Aorta (tissue), 5 donors: ENCODE data around the gene UNC45A. TPM values are rescaled to one million over a fixed set of nuclear protein-coding genes. Genes with fewer than 3 reads are reported as not detected.

Experiments
- ATAC-seq: fragments of 200-7000 bp; cut with Tn5 transposase; one replicate; pipeline ENCODE4 v1.9.1; 2022; ENCODE audit warnings: moderate library complexity; ENCODE audit not compliant: low FRiP score
- DNase-seq, 2 donors: peaks; one replicate each; pipeline ENCODE4 v3.0.0-alpha.2; 2020
- H3K27ac ChIP-seq, 2 donors: one replicate each; pipeline ENCODE4 v1.5.1; 2013; ENCODE audit warnings: low read length in 2 of 2, mild to moderate bottlenecking in 2 of 2, moderate library complexity in 2 of 2, control low read depth in 1 of 2, inconsistent platforms in 1 of 2, low read depth in 1 of 2
- H3K27me3 ChIP-seq, 2 donors: one replicate each; pipeline ENCODE4 v1.6.1; 2013; ENCODE audit warnings: control low read depth in 1 of 2, low read length in 1 of 2, mild to moderate bottlenecking in 1 of 2, moderate library complexity in 1 of 2; ENCODE audit not compliant: insufficient read depth in 2 of 2, control insufficient read depth in 1 of 2
- H3K36me3 ChIP-seq, 2 donors: one replicate each; pipeline ENCODE4 v1.6.1; 2013; ENCODE audit warnings: control low read depth in 1 of 2, low read length in 1 of 2, mild to moderate bottlenecking in 1 of 2; ENCODE audit not compliant: insufficient read depth in 2 of 2, control insufficient read depth in 1 of 2
- H3K4me1 ChIP-seq, 2 donors: one replicate each; pipeline ENCODE4 v1.6.1; 2013; ENCODE audit warnings: low read length in 2 of 2, control low read depth in 1 of 2, mild to moderate bottlenecking in 1 of 2, moderate library complexity in 1 of 2; ENCODE audit not compliant: insufficient read depth in 2 of 2, control insufficient read depth in 1 of 2
- H3K4me3 ChIP-seq, 2 donors: one replicate each; pipeline ENCODE4 v1.5.1; 2013; ENCODE audit warnings: low read length in 2 of 2, control low read depth in 1 of 2, mild to moderate bottlenecking in 1 of 2
- H3K9me3 ChIP-seq: one replicate; pipeline ENCODE4 v1.6.1; 2013; ENCODE audit warnings: mild to moderate bottlenecking, low read length; ENCODE audit not compliant: control insufficient read depth
- WGBS, 2 donors: extraction: QIAGEN DNeasy Blood & Tissue Kit; methylation state at CpG; one replicate each; pipeline ENCODE4 v1.1.7; 2013; 5-methylcytosine and 5-hydroxymethylcytosine counted together
- intact Hi-C, 2 donors: fragments of 100-400 bp; cut with DNase I; formaldehyde crosslinking; loops; one replicate each; pipeline versions ENCODE4 v1.14.2 to v1.15.0; 2022
- long read RNA-seq, 2 donors: library from polyadenylated mRNA; unstranded; transcript quantifications; one replicate each; pipeline ENCODE4 v2.0.0, GENCODE V29; 2020 to 2021
- polyA plus RNA-seq, 2 donors: library from polyadenylated mRNA; stranded (reverse); fragments of 200-250 nt; gene quantifications; one replicate each; pipeline ENCODE4 v1.2.3, GENCODE V29; 2013
- total RNA-seq, 2 donors: library from RNA; stranded (reverse); fragmentation: NEBNext Ultra II Directional; extraction: Animal tissue kit (Norgen Biotek cat#: 25700); gene quantifications; one replicate each; pipeline ENCODE4 v1.2.1, GENCODE V29; 2021
- donor health status: healthy with polysubstance abuse.
- donor health status: Bipolar disorder and iron deficiency.
- donor health status: DM: no; HTN: no; CAD: no.
- donor health status: DM: no; HTN: no; CAD: no.
- donor health status: DM: yes; HTN: yes; CAD: no.

Gene UNC45A, protein sequence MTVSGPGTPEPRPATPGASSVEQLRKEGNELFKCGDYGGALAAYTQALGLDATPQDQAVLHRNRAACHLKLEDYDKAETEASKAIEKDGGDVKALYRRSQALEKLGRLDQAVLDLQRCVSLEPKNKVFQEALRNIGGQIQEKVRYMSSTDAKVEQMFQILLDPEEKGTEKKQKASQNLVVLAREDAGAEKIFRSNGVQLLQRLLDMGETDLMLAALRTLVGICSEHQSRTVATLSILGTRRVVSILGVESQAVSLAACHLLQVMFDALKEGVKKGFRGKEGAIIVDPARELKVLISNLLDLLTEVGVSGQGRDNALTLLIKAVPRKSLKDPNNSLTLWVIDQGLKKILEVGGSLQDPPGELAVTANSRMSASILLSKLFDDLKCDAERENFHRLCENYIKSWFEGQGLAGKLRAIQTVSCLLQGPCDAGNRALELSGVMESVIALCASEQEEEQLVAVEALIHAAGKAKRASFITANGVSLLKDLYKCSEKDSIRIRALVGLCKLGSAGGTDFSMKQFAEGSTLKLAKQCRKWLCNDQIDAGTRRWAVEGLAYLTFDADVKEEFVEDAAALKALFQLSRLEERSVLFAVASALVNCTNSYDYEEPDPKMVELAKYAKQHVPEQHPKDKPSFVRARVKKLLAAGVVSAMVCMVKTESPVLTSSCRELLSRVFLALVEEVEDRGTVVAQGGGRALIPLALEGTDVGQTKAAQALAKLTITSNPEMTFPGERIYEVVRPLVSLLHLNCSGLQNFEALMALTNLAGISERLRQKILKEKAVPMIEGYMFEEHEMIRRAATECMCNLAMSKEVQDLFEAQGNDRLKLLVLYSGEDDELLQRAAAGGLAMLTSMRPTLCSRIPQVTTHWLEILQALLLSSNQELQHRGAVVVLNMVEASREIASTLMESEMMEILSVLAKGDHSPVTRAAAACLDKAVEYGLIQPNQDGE
- total RNA-seq (10 to 100 TPM; 65.5 to 90.1 TPM), polyA plus RNA-seq (10 to 100 TPM; 34.6 to 96.7 TPM)
- long read RNA-seq, donor 1, transcript UNC45A-202 (20 exons, 3,252 nt) = major isoform, 38 of 181 reads
- long read RNA-seq, donor 1, partial matches to known transcripts = 124 of 181 reads
- long read RNA-seq, donor 1, other reads (novel, unspliced or antisense) = 19 of 181 reads
- long read RNA-seq, donor 2, transcript UNC45A-202 (20 exons, 3,252 nt) = major isoform, 12 of 43 reads
- long read RNA-seq, donor 2, partial matches to known transcripts = 26 of 43 reads
- long read RNA-seq, donor 2, other reads (novel, unspliced or antisense) = 5 of 43 reads

DNA sequence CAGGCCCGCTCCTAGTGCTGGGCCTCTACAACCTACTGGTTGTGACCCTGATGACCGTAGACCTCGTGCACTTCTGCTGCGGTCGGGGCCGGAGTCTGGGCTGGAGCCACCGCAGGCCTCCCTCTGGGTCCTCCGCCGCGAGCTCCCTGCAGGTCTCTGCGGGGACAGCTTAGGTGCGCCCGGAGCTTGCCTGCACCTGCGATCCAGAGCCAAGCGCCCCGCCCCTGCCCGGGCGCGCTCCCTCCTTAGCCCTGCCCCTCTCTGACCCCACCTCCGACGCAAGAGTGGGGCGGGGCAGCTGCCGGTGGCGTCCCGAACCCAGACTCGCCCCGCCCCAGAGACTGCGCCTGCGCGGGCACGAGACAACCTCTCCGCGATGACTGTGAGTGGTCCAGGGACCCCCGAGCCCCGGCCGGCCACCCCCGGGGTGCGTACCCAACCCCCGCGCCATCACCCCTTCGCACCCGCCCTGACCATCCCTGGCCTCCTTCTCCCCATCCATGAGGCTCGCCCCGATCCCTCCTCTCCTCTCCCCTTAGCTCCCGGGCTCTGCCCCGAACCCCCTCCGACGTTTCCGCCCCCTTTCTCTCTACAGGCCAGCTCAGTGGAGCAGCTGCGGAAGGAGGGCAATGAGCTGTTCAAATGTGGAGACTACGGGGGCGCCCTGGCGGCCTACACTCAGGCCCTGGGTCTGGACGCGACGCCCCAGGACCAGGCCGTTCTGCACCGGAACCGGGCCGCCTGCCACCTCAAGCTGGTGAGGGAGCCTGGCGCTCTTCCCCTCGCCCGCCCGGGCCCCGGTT, at the start of gene UNC45A:
Gene UNC45A, plus strand, starts transcription at position 337 of the 803 bp plus-strand sequence. Its CDS starts 40 bp downstream, at position 377.
- intact Hi-C loops = loop anchor here in 1 of 2 donors (1.0 kb wide), 1 partner anchor 19 kb away; the partner anchor contains the start of gene RCCD1

DNA sequence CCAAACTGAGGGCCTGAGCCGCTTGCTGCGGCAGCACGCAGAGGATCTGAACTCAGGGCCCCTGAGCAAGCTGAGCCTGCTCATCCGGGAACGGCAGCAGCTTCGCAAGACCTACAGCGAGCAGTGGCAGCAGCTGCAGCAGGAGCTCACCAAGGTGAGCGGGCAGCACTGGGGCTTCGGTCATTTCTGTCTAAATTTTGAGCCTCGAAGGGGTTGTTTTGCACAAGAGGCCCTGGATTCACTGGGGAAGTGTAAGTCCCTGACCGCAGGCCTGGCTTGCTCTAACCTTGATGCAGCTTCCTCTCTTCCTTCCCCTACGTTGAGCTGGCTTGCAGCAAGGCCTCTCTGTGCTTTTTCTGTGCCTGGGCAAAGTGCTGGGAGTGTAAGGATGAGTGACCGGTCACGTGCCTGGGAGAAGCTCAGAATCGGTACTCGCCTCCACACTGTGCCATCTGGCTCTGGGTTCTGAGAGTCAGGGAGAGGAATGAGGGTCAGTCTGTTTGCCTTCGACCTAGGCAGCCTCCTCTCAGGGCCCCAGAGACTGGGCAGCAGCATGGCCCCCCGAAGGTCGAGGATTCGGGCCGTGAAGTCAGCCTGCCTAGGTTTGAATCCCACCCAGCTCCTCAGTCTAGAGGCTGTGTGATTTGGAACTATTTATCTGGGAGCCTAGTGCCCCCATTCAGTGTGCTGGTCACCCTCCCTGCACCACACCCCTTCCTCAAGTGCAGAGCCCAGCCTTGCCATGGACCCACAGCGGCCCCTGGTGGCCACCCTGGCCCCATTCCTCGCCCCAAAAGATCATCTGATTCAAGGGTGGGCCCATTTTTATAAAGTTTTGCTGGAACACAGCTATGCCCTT, 49.4 kb upstream of the UNC45A start:
- H3K27me3 ChIP-seq = no peaks in the 10 kb centered on the region
- ATAC-seq = peak; percentile 84
- H3K4me3 ChIP-seq = no peak overlapping the region
- DNase-seq = peak; percentile 89 to 93
- WGBS, 2 donors = 49 to 52% methylated on average over 23 of the region's 23 CpGs
- H3K36me3 ChIP-seq = peaks cover 0 to 1% of the 10 kb centered on the region in 2 donors
- no peaks in the 10 kb centered on the region for H3K9me3 ChIP-seq
- peak overlapping the region in 1 of 2 donors; percentile 6 for H3K27ac ChIP-seq
- intact Hi-C loops = loop anchor here (2.0 to 10.0 kb wide), 4 partner anchors 171 to 571 kb away; partner anchors contain the start of gene BLM (in 1 of the 2)
- no peaks in the 10 kb centered on the region for H3K4me1 ChIP-seq

More for the DNA sequence above, at the start of gene UNC45A:
- DNase-seq = peak; percentile 96 to 98
- no peaks in the 10 kb centered on the region for H3K9me3 ChIP-seq
- WGBS, 2 donors = 0 to 1% methylated on average over 59 to 65 of the region's 65 CpGs
- H3K36me3 ChIP-seq = peaks cover 0 to 2% of the 10 kb centered on the region in 2 donors
- peak within 1 kb of the TSS; percentile 76 to 91 for H3K4me3 ChIP-seq
- H3K27ac ChIP-seq = peak within 1 kb of the TSS in 1 of 2 donors; percentile 55
- peak; percentile 92 for ATAC-seq
- H3K27me3 ChIP-seq = no peaks in the 10 kb centered on the region
- peaks cover 0 to 6% of the 10 kb centered on the region in 2 donors for H3K4me1 ChIP-seq

DNA sequence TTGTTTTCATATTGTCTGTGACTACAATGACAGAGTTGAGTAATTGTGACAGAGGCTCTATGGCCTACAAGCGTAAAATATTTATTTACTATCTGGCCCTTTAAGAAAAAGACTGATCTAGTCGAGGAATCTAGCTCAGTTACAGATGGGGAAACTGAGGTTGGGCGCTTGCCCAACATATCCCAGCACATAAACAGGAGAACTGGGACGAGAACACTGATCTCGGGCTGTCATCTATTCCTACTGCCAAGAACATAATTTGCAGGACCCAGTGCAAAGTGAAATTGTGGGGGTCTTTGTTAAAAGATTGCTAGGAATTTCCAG, 48.8 kb upstream of the UNC45A start:
- Histone ChIP-seq H3K27me3 (no peaks in the 10 kb centered on the region), H3K4me1 (no peaks in the 10 kb centered on the region), H3K36me3 (no peaks in the 10 kb centered on the region), H3K27ac (no peak overlapping the region), H3K9me3 (no peaks in the 10 kb centered on the region), H3K4me3 (no peak overlapping the region)
- ATAC-seq (no peak), DNase-seq (no peak)
- WGBS, 2 donors = 23 to 26% methylated on average over 5 of the region's 5 CpGs
- intact Hi-C loops = loop anchor here (5.0 to 10.0 kb wide), 3 partner anchors 171 to 571 kb away; partner anchors contain the start of gene BLM (in 1 of the 2)

DNA sequence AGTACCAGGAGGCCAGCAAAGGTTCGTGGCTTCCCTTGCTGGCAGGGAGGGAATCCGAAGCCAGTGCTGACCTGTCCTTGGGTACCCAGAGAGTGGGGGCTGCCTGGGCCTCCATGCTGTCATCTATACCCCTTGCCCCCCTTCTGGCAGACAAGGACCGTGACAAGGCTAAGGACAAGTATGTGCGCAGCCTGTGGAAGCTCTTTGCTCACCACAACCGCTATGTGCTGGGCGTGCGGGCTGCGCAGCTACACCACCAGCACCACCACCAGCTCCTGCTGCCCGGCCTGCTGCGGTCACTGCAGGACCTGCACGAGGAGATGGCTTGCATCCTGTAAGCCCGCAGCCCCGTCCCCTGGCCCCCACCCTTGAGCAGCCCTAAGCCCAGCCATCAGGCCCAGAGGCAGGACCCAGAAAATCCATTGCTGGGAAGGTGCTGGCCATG, 48.0 kb upstream of the UNC45A start:
- Histone ChIP-seq H3K36me3 (no peaks in the 10 kb centered on the region), H3K4me3 (no peak overlapping the region), H3K9me3 (no peaks in the 10 kb centered on the region), H3K4me1 (no peaks in the 10 kb centered on the region), H3K27ac (no peak overlapping the region), H3K27me3 (no peaks in the 10 kb centered on the region)
- DNase-seq = no peak
- no peak for ATAC-seq
- intact Hi-C loops = loop anchor here (5.0 to 10.0 kb wide), 3 partner anchors 172 to 572 kb away; partner anchors contain the start of gene BLM (in 1 of the 2)
- 90 to 93% methylated on average over 13 of the region's 13 CpGs for WGBS, 2 donors

DNA sequence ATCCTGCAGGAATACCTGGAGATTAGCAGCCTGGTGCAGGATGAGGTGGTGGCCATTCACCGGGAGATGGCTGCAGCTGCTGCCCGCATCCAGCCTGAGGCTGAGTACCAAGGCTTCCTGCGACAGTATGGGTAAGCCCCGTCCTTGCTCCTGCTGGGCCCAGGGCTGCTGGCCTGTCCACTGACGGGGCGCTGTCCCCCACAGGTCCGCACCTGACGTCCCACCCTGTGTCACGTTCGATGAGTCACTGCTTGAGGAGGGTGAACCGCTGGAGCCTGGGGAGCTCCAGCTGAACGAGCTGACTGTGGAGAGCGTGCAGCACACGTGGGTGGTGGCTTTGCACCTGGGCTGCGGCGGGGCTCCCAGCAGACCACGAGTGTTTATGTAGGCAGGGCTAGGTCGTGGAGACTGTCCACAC, 45.8 kb upstream of the UNC45A start:
- intact Hi-C loops = loop anchor here (5.0 to 10.0 kb wide), 3 partner anchors 175 to 575 kb away; partner anchors contain the start of gene BLM (in 1 of the 2)
- DNase-seq = no peak

DNA sequence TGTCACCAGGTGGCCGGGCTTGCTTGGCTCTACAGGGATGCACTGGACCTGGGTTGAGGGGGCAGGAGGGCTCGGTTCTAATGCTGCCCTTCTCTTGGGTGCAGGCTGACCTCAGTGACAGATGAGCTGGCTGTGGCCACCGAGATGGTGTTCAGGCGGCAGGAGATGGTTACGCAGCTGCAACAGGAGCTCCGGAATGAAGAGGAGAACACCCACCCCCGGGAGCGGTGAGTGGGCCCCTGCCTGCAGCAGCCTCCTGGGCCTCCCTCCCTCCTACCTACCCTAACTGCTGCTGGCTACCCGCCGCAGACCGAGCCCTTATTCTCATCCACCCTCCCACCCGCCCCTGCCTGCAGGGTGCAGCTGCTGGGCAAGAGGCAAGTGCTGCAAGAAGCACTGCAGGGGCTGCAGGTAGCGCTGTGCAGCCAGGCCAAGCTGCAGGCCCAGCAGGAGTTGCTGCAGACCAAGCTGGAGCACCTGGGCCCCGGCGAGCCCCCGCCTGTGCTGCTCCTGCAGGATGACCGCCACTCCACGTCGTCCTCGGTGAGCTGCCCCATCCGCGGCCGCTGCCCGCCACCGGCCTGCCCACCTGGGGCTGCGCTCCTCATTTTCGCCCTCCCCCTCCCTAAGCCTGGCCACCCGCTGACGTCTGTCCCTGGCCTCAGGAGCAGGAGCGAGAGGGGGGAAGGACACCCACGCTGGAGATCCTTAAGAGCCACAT, 45.2 kb upstream of the UNC45A start:
- no peaks in the 10 kb centered on the region for H3K27me3 ChIP-seq
- H3K4me1 ChIP-seq = no peaks in the 10 kb centered on the region
- ATAC-seq (no peak), DNase-seq (no peak)
- peaks cover 0 to 4% of the 10 kb centered on the region in 2 donors for H3K36me3 ChIP-seq
- intact Hi-C loops = loop anchor here (5.0 to 10.0 kb wide), 3 partner anchors 175 to 575 kb away; partner anchors contain the start of gene BLM (in 1 of the 2)
- H3K4me3 ChIP-seq = no peak overlapping the region
- WGBS, 2 donors = 80 to 89% methylated on average over 30 to 31 of the region's 31 CpGs
- no peak overlapping the region for H3K27ac ChIP-seq
- no peaks in the 10 kb centered on the region for H3K9me3 ChIP-seq

More for the DNA sequence above, 45.8 kb upstream of the UNC45A start:
- no peak overlapping the region for H3K4me3 ChIP-seq
- H3K9me3 ChIP-seq = no peaks in the 10 kb centered on the region
- H3K27me3 ChIP-seq = no peaks in the 10 kb centered on the region
- peaks cover 0 to 4% of the 10 kb centered on the region in 2 donors for H3K36me3 ChIP-seq
- ATAC-seq = no peak
- no peak overlapping the region for H3K27ac ChIP-seq
- WGBS, 2 donors = 88 to 90% methylated on average over 18 of the region's 18 CpGs
- no peaks in the 10 kb centered on the region for H3K4me1 ChIP-seq
